IPS-15b (cell line): ENCODE results near the gene FGD2.

ENCODE experiments used
- H3K27me3 ChIP-seq: one replicate; pipeline ENCODE4 v1.6.1; 2013; ENCODE audit warnings: low read length; ENCODE audit not compliant: control insufficient read depth, insufficient read depth
- H3K36me3 ChIP-seq: one replicate; pipeline ENCODE4 v1.6.1; 2013; ENCODE audit warnings: low read length; ENCODE audit not compliant: control insufficient read depth, insufficient read depth
- H3K4me1 ChIP-seq: one replicate; pipeline ENCODE4 v1.6.1; 2013; ENCODE audit warnings: mild to moderate bottlenecking, low read length; ENCODE audit not compliant: control insufficient read depth, insufficient read depth
- H3K4me3 ChIP-seq: one replicate; pipeline ENCODE4 v1.5.1; 2013; ENCODE audit warnings: low read depth, low read length
- H3K9ac ChIP-seq: one replicate; pipeline ENCODE4 v1.6.1; 2013; ENCODE audit warnings: low read depth, mild to moderate bottlenecking, low read length
- H3K9me3 ChIP-seq: one replicate; pipeline ENCODE4 v1.6.1; 2013; ENCODE audit warnings: mild to moderate bottlenecking, low read length; ENCODE audit not compliant: control insufficient read depth, insufficient read depth

The FGD2 gene

GRCh38 chr6:37005827-37006567 is 542 bp downstream of the FGD2 start:
- no peaks in the 10 kb centered on the region for H3K4me1 ChIP-seq
- no peak overlapping the region for H3K9ac ChIP-seq
- no peaks in the 10 kb centered on the region for H3K27me3 ChIP-seq

GRCh38 chr6:37006793-37007339 is 1.4 kb downstream of the FGD2 start:
- Histone ChIP-seq H3K4me1 (no peaks in the 10 kb centered on the region), H3K36me3 (no peaks in the 10 kb centered on the region), H3K4me3 (no peak overlapping the region), H3K9ac (no peak overlapping the region), H3K9me3 (no peaks in the 10 kb centered on the region), H3K27me3 (no peaks in the 10 kb centered on the region)

More at GRCh38 chr6:37005827-37006567, 542 bp downstream of the FGD2 start:
- Histone ChIP-seq H3K36me3 (no peaks in the 10 kb centered on the region), H3K9me3 (no peaks in the 10 kb centered on the region), H3K4me3 (no peak overlapping the region)

- Histone ChIP-seq H3K9ac (no peak overlapping the region), H3K9me3 (no peaks in the 10 kb centered on the region), H3K4me3 (no peak overlapping the region), H3K4me1 (no peaks in the 10 kb centered on the region), H3K36me3 (no peaks in the 10 kb centered on the region), H3K27me3 (no peaks in the 10 kb centered on the region)
Observed at GRCh38 chr6:37007340-37008043, 2.0 kb downstream of the FGD2 start.

DNA sequence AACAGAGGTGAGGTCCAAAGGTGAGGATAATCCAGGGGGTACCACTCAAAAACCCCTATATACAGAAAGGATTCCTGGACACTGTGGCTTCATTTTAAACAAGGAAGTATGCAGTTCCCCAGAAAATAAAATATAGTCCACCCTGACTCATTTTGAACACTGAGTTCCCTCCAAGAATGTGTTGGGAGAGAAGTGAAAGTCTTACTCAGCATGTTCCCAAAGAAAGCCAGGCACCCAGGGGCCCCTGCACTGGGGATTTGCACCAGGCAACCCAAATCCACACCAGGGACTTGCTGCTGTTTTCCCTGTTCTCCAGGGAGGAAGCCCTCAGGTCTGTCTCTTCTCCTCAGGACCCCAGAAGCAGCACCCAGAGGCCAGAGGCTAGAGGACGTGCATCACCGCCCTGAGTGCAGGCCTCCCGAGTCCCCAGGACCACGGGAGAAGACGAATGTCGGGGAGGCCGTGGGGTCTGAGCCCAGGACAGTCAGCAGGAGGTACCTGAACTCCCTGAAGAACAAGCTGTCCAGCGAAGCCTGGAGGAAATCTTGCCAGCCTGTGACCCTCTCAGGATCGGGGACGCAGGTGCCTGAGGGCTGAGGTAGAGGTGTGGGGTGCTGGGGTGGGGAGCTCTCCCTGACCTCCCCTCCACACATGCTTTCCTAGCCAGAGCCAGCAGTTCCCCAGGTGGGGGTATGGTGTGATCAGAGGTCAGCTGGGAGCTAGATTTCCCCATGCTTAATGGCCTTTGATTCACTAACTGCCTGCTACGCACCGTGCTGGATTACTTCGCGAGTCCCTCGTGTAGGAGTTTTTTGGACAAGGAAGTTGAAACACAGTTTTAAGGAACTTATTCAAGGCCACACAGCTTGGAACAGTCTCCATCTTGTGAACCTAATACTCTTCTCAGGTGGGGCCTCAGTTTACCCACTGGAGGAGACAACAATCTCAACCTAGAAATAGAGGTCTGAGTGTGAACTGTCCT is 3.3 kb downstream of the FGD2 start:
- Histone ChIP-seq H3K36me3 (no peaks in the 10 kb centered on the region), H3K9me3 (no peaks in the 10 kb centered on the region), H3K27me3 (no peaks in the 10 kb centered on the region), H3K4me1 (no peaks in the 10 kb centered on the region), H3K9ac (no peak overlapping the region), H3K4me3 (no peak overlapping the region)

GRCh38 chr6:37010402-37010892 is 5.0 kb downstream of the FGD2 start:
- Histone ChIP-seq H3K4me1 (no peaks in the 10 kb centered on the region), H3K27me3 (no peaks in the 10 kb centered on the region)

DNA sequence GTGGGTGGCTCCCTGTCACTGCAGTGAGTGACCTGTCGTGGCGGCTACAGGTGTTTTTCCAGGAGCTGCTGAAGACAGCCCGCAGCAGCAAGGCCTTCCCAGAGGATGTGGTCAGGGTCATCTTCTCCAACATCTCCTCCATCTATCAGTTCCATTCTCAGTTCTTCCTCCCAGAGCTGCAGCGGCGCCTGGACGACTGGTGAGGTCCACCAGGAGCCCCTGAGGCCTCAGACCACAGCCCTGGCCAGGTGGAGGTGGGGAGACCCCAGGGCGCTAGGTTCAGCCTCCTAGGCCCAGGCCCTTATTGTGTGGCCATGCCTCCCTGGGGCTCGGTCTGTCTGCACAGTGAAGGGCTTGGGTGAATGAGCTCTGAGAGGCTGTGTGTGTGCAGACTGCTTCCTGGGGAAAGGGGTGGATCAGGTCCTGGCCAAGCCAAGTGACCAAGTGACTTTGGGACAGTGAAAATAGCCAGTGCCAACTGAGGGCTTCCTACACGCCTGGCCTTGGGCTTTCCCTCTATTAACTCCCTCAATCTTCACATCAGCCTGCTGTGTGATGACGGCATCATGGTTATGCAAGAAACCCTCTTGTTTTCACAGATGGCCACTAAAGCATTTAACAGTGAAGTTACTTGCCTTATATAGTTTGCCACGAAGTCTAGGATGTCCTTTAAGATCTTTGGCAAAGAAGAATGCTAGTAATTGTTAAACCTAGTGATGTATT is 6.4 kb downstream of the FGD2 start:
- Histone ChIP-seq H3K27me3 (no peaks in the 10 kb centered on the region), H3K4me1 (no peaks in the 10 kb centered on the region), H3K4me3 (no peak overlapping the region), H3K36me3 (no peaks in the 10 kb centered on the region), H3K9ac (no peak overlapping the region), H3K9me3 (no peaks in the 10 kb centered on the region)

More at GRCh38 chr6:37010402-37010892, 5.0 kb downstream of the FGD2 start:
- Histone ChIP-seq H3K4me3 (no peak overlapping the region), H3K9me3 (no peaks in the 10 kb centered on the region), H3K9ac (no peak overlapping the region), H3K36me3 (no peaks in the 10 kb centered on the region)

DNA sequence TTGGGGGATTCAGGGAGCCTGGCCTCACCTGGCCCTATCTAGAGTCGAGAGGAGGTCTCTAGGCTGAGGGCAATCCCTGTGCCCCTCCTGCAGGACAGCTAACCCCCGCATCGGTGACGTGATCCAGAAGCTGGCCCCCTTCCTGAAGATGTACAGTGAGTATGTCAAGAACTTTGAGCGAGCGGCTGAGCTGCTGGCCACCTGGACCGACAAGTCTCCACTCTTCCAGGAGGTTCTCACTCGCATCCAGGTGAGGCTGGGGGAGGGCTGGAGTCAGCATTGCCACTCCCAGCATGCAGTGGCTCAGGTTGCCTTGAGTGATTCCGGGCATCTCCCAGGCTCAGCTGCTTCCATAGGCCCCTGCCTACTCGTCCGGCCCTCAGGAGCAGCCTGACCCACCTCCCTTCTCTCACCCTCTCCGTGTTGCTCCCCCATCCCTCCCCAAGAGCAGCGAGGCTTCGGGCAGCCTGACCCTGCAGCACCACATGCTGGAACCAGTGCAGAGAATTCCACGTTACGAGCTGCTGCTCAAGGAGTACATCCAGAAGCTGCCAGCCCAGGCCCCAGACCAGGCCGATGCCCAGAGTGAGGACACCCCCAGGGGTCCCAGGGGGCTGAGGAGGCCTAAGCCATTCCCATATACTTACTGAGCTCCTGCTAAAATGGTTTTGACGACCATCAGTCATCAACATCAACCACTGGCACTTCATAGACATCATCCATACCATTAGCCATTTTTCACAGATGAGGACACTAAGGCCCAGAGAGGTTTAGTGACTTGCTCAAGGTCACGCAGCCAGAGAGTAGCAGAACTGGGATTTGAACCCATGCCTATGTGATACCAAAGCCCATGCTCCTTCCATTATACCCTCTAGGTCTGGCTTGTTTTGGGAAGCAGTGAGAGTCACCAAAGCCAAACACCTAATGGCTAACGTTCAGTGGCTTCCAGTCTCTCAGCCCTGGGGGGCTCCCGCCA is 8.3 kb downstream of the FGD2 start:
- H3K27me3 ChIP-seq: no peaks in the 10 kb centered on the region
- no peaks in the 10 kb centered on the region for H3K4me1 ChIP-seq
- H3K36me3 ChIP-seq: no peaks in the 10 kb centered on the region
- H3K9me3 ChIP-seq: no peaks in the 10 kb centered on the region
- H3K4me3 ChIP-seq: no peak overlapping the region
- no peak overlapping the region for H3K9ac ChIP-seq

- Histone ChIP-seq H3K4me3 (no peak overlapping the region), H3K9me3 (no peaks in the 10 kb centered on the region), H3K36me3 (no peaks in the 10 kb centered on the region), H3K27me3 (no peaks in the 10 kb centered on the region), H3K4me1 (no peaks in the 10 kb centered on the region), H3K9ac (no peak overlapping the region)
Observed at GRCh38 chr6:37014667-37015066, 9.2 kb downstream of the FGD2 start.

- Histone ChIP-seq H3K36me3 (no peaks in the 10 kb centered on the region), H3K9ac (no peak overlapping the region), H3K9me3 (no peaks in the 10 kb centered on the region), H3K27me3 (no peaks in the 10 kb centered on the region), H3K4me3 (no peak overlapping the region), H3K4me1 (no peaks in the 10 kb centered on the region)
Observed at GRCh38 chr6:37015532-37015931, 10.1 kb downstream of the FGD2 start.

- Histone ChIP-seq H3K27me3 (no peaks in the 10 kb centered on the region), H3K9me3 (no peaks in the 10 kb centered on the region), H3K9ac (no peak overlapping the region), H3K36me3 (no peaks in the 10 kb centered on the region), H3K4me1 (peaks cover 3% of the 10 kb centered on the region), H3K4me3 (no peak overlapping the region)
Observed at GRCh38 chr6:37016995-37017394, 11.5 kb downstream of the FGD2 start.
